PC-9 (cell line): ENCODE results near the gene ARL8A. TPM values are rescaled to one million over a fixed set of nuclear protein-coding genes. Genes with fewer than 3 reads are reported as not detected.

Experiments used
- BruUV-seq: library from RNA; stranded (reverse); fragments of 400-500 nt; replicated peaks from 2 replicates; lab custom pipeline; 2021; lab: Mats Ljungman, UMichigan
- CTCF ChIA-PET: fragments of 300-600 bp; sonication (Branson Sonifier 250); formaldehyde crosslinking; loops from one replicate; lab custom pipeline; 2022; ENCODE audit warnings: antibody characterized with exemption; lab: Charles Lee
- POLR2A ChIA-PET: fragments of 300-600 bp; sonication (Branson Sonifier 250); formaldehyde crosslinking; loops from one replicate; lab custom pipeline; 2022; ENCODE audit warnings: antibody characterized with exemption; ENCODE audit not compliant: unreplicated experiment; lab: Charles Lee
- DNase-seq, 2 experiments: peaks; one replicate each; pipeline versions ENCODE4 v3.0.0 to v3.0.0-alpha.2; 2015 to 2022; ENCODE audit warnings: mixed read lengths in 1 of 2
- H2AFZ ChIP-seq: fragments of 200-600 bp; sonication (generic); 2 replicates; pipeline ENCODE4 v1.8.1; 2017; ENCODE audit warnings: antibody characterized with exemption
- H3F3A ChIP-seq: fragments of 200-600 bp; sonication (generic); 2 replicates; pipeline ENCODE4 v1.8.1; 2017; ENCODE audit warnings: antibody characterized with exemption, mild to moderate bottlenecking, low read depth; ENCODE audit not compliant: insufficient read depth
- H3K27ac ChIP-seq: fragments of 200-600 bp; sonication (generic); 2 replicates; pipeline ENCODE4 v1.6.1; 2016; ENCODE audit warnings: mixed run types
- H3K27me3 ChIP-seq: fragments of 200-600 bp; sonication (generic); 2 replicates; pipeline ENCODE4 v1.6.1; 2016; ENCODE audit warnings: low read depth, mixed run types; ENCODE audit not compliant: insufficient read depth
- H3K36me3 ChIP-seq: fragments of 200-600 bp; sonication (generic); 2 replicates; pipeline ENCODE4 v1.6.1; 2016; ENCODE audit warnings: low read depth, mixed run types
- H3K4me1 ChIP-seq: fragments of 200-600 bp; sonication (generic); replicated peaks from 2 replicates; pipeline ENCODE4 v1.6.1; 2016; ENCODE audit warnings: mixed run types; ENCODE audit not compliant: insufficient read depth
- H3K4me2 ChIP-seq: fragments of 200-600 bp; sonication (generic); 2 replicates; pipeline ENCODE4 v1.6.1; 2017; ENCODE audit warnings: mixed run types
- H3K4me3 ChIP-seq: fragments of 200-600 bp; sonication (generic); 2 replicates; pipeline ENCODE4 v1.6.1; 2016; ENCODE audit warnings: mixed run types
- H3K79me2 ChIP-seq: fragments of 200-600 bp; sonication (generic); 2 replicates; pipeline ENCODE4 v1.6.1; 2017; ENCODE audit warnings: low read depth, mixed run types
- H3K9me2 ChIP-seq: fragments of 200-600 bp; sonication (generic); 2 replicates; pipeline ENCODE4 v1.8.1; 2017; ENCODE audit warnings: mild to moderate bottlenecking; ENCODE audit not compliant: insufficient read depth
- H3K9me3 ChIP-seq: fragments of 200-600 bp; sonication (generic); 2 replicates; pipeline ENCODE4 v1.8.1; 2016; ENCODE audit warnings: low read depth; ENCODE audit not compliant: insufficient read depth
- H4K20me1 ChIP-seq: fragments of 200-600 bp; sonication (generic); 2 replicates; pipeline ENCODE4 v1.8.1; 2017; ENCODE audit not compliant: insufficient read depth
- CTCF ChIP-seq: fragments of 200-600 bp; sonication (generic); conservative IDR thresholded peaks from 2 replicates; pipeline ENCODE4 v1.6.1; 2017; ENCODE audit warnings: mixed run types, antibody characterized with exemption, mild to moderate bottlenecking, moderate library complexity
- EZH2 ChIP-seq: fragments of 200-600 bp; sonication (generic); IDR thresholded peaks from 2 replicates; pipeline ENCODE4 v1.8.0; 2017; ENCODE audit warnings: antibody characterized with exemption, low read depth
- intact Hi-C: fragments of 100-400 bp; cut with micrococcal nuclease; formaldehyde crosslinking; loops from one replicate; pipeline ENCODE4 v1.10.0; 2022; ENCODE audit not compliant: unreplicated experiment
- total RNA-seq: library from RNA; stranded (reverse); gene quantifications from 2 replicates; pipeline ENCODE4 v1.2.3, GENCODE V29; 2021

The ARL8A gene
- total RNA-seq, 1 experiment from 2014 or later: 42.6 TPM

DNA sequence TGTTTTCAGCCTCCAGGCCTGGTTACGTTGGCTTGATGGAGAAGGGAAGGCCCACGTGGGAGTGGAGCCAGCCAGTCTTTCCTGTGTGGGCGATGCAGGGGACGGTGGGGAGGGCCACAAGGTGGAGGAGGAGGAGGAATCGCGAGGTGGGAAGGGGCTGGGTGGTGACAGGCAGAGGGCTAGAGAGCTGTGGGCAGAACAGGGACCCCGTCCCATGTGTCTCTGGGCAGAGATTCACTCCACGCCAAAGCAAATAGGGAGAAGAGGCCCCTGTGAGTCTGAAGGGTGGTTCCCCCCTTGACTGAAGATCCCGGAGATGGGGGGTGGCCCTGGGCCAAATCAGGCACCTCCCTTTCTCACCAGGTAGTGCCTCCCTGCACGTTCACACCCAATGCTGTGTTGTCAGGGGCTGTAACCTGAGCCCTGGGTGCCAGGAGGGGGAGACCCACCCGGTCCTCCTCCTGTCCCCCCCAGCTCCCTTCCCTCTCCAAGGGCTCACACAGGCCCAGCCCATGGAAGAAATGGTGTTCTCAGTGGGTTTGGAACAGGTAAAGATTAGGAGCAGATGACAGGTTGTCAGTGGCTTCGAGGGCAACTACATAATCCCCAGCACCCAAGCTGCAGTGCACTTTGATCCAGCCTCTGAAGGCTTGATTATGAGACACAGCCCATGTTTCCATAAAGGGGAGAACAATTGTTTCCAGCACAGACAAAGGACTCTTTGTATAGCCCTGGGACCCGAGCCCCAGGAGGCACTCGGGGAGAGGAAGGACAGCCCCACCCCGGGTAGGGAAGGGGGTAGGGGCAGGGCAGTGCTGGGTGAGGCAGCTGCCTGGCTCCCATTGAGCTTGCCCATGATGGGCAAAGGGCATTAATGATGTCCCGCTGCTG, 59.5 kb downstream of the ARL8A start:
- BruUV-seq: TSS peak; percentile 58
- H4K20me1 ChIP-seq: no peaks in the 10 kb centered on the region
- TF ChIP-seq CTCF: no peak
- no peak for TF ChIP-seq EZH2
- no peaks in the 10 kb centered on the region for H3K9me2 ChIP-seq
- intact Hi-C loops: loop anchor here (1.0 to 2.0 kb wide), 4 partner anchors 21 to 76 kb away; no protein-coding TSS in a partner anchor
- no peak overlapping the region for H3K4me3 ChIP-seq
- H2AFZ ChIP-seq: no peak overlapping the region; the same call in 1 of the 2 replicates
- peak overlapping the region; percentile 44 for H3K27ac ChIP-seq
- no peaks in the 10 kb centered on the region for H3K9me3 ChIP-seq
- H3K4me1 ChIP-seq: peaks cover 47% of the 10 kb centered on the region
- H3F3A ChIP-seq: peaks cover 25% of the 10 kb centered on the region; the same call in 1 of the 2 replicates
- H3K79me2 ChIP-seq: no peaks in the 10 kb centered on the region
- ChIA-PET POLR2A (interaction anchor here (0.5 to 1.4 kb wide), 10 partner anchors 14 to 75 kb away, joined by 4 to 17 read pairs (median 4); partner anchors contain the start of gene ELF3), CTCF (interaction anchor here (0.6 kb wide), 1 partner anchor 90 kb away, joined by 3 read pairs; no protein-coding TSS in a partner anchor)
- H3K4me2 ChIP-seq: peak overlapping the region; percentile 45
- H3K27me3 ChIP-seq: no peaks in the 10 kb centered on the region
- no peaks in the 10 kb centered on the region for H3K36me3 ChIP-seq
- peak; percentile 79 to 80 for DNase-seq

Other genes starting within 250 kb of the ARL8A start
- 0.53 and 0.74 TPM in 2 replicates for gene LMOD1, start 198.2 kb downstream of the ARL8A start, total RNA-seq
- 55.7 and 60.4 TPM in 2 replicates for gene TIMM17A, start 189.2 kb downstream of the ARL8A start, total RNA-seq
- 108 and 123 TPM in 2 replicates for gene RNPEP, start 162.1 kb downstream of the ARL8A start, total RNA-seq
- 295 and 318 TPM in 2 replicates for gene ELF3, start 134.2 kb downstream of the ARL8A start, total RNA-seq
- 0.30 and 0.33 TPM in 2 replicates for gene GPR37L1, start 21.8 kb downstream of the ARL8A start, total RNA-seq
- gene PTPN7, start 15.9 kb upstream of the ARL8A start, total RNA-seq: not detected in 2 replicates
- 5.6 and 7.9 TPM in 2 replicates for gene LGR6, start 49.1 kb upstream of the ARL8A start, total RNA-seq
- gene UBE2T, start 197.2 kb upstream of the ARL8A start, total RNA-seq: 43.2 and 55.5 TPM in 2 replicates
- 33.3 and 35.8 TPM in 2 replicates for gene PPP1R12B, start 204.0 kb upstream of the ARL8A start, total RNA-seq